OCI-LY7 (cell line): ENCODE data around the gene VEPH1. TPM values are rescaled to one million over a fixed set of nuclear protein-coding genes. Genes with fewer than 3 reads are reported as not detected.

Experiments used
- BruUV-seq: library from RNA; stranded (reverse); fragments of 400-500 nt; replicated peaks from 2 replicates; lab custom pipeline; 2021; lab: Mats Ljungman, UMichigan
- CTCF ChIA-PET: fragments of 300-600 bp; sonication (Branson Sonifier 250); formaldehyde crosslinking; loops from one replicate; lab custom pipeline; 2022; ENCODE audit warnings: antibody characterized with exemption; ENCODE audit not compliant: unreplicated experiment; lab: Charles Lee
- POLR2A ChIA-PET: fragments of 300-600 bp; sonication (Branson Sonifier 250); formaldehyde crosslinking; loops from one replicate; lab custom pipeline; 2022; ENCODE audit warnings: antibody characterized with exemption; lab: Charles Lee
- DNase-seq: peaks from one replicate; pipeline ENCODE4 v3.0.0-alpha.2; 2015; ENCODE audit warnings: low spot score
- H2AFZ ChIP-seq: fragments of 200-600 bp; sonication (generic), shearing (Covaris generic); 2 replicates; pipeline ENCODE4 v1.6.1; 2014; ENCODE audit warnings: mild to moderate bottlenecking, antibody characterized with exemption, low read length, moderate library complexity
- H3K27ac ChIP-seq: fragments of 200-600 bp; sonication (generic); 2 replicates; pipeline ENCODE4 v1.5.1; 2014; ENCODE audit warnings: mixed run types, low read depth, mild to moderate bottlenecking, moderate library complexity, low read length, inconsistent platforms; ENCODE audit not compliant: poor library complexity, severe bottlenecking
- H3K36me3 ChIP-seq: fragments of 200-600 bp; sonication (generic); 2 replicates; pipeline ENCODE4 v1.6.1; 2014; ENCODE audit warnings: mild to moderate bottlenecking, antibody characterized with exemption, low read length, moderate library complexity, mixed read lengths; ENCODE audit not compliant: insufficient read depth
- H3K4me1 ChIP-seq: fragments of 200-600 bp; sonication (generic); 2 replicates; pipeline ENCODE4 v1.5.1; 2014; ENCODE audit warnings: mild to moderate bottlenecking, low read length; ENCODE audit not compliant: insufficient read depth, poor library complexity, severe bottlenecking
- H3K4me2 ChIP-seq: fragments of 200-600 bp; sonication (generic); 2 replicates; pipeline ENCODE4 v1.6.1; 2014; ENCODE audit warnings: mild to moderate bottlenecking, low read length
- H3K4me3 ChIP-seq: fragments of 200-600 bp; sonication (generic); 2 replicates; pipeline ENCODE4 v1.5.1; 2014; ENCODE audit warnings: mild to moderate bottlenecking, low read depth, low read length; ENCODE audit not compliant: poor library complexity, severe bottlenecking
- H3K79me2 ChIP-seq: fragments of 200-600 bp; sonication (generic); 2 replicates; pipeline ENCODE4 v1.6.1; 2016; ENCODE audit warnings: low read depth, mild to moderate bottlenecking, low read length, moderate library complexity, mixed read lengths; ENCODE audit not compliant: insufficient read depth
- H3K9me2 ChIP-seq: fragments of 200-600 bp; sonication (generic); 2 replicates; pipeline ENCODE4 v1.6.1; 2016; ENCODE audit warnings: mild to moderate bottlenecking, low read length, mixed read lengths; ENCODE audit not compliant: insufficient read depth
- H3K9me3 ChIP-seq: fragments of 200-600 bp; sonication (generic); 2 replicates; pipeline ENCODE4 v1.6.1; 2014; ENCODE audit warnings: mild to moderate bottlenecking, mixed run types, low read length, mixed read lengths
- H4K20me1 ChIP-seq: fragments of 200-600 bp; sonication (generic); 2 replicates; pipeline ENCODE4 v1.6.1; 2014; ENCODE audit warnings: mild to moderate bottlenecking, antibody characterized with exemption, low read length, moderate library complexity, mixed read lengths; ENCODE audit not compliant: insufficient read depth
- CTCF ChIP-seq: fragments of 200-600 bp; sonication (generic); conservative IDR thresholded peaks from 2 replicates; pipeline ENCODE4 v1.5.1; 2014; ENCODE audit warnings: mild to moderate bottlenecking, antibody characterized with exemption, low read length, moderate library complexity, mixed read lengths
- EZH2phosphoT487 ChIP-seq: fragments of 200-600 bp; sonication (generic); IDR thresholded peaks from 2 replicates; pipeline ENCODE4 v1.6.1; 2018; ENCODE audit warnings: low read depth, borderline replicate concordance, mild to moderate bottlenecking, mixed run types, antibody characterized with exemption, low read length, moderate library complexity, mixed read lengths
- intact Hi-C: fragments of 100-400 bp; cut with micrococcal nuclease; formaldehyde crosslinking; loops from one replicate; pipeline ENCODE4 v1.10.0; 2022; ENCODE audit not compliant: unreplicated experiment
- total RNA-seq, 2 experiments: library from RNA; depleted of rRNA in 1 of 2; stranded (reverse); fragments of >200 nt in 1 of 2; shearing (Covaris generic) in 1 of 2; gene quantifications; 2 replicates each; pipeline ENCODE4 v1.2.3, GENCODE V29; 2014 to 2022

VEPH1 gene
- total RNA-seq, 2 experiments from 2014 or later = not detected

- CTCF ChIA-PET = no interaction called here
- no peak overlapping the region for H2AFZ ChIP-seq
- no TSS peak for BruUV-seq
- no peaks in the 10 kb centered on the region for H3K9me3 ChIP-seq
- no peak for DNase-seq
- POLR2A ChIA-PET = interaction anchor here (0.6 kb wide), 2 partner anchors 55 to 364 kb away, joined by 3 read pairs; no protein-coding TSS in a partner anchor
- no peaks in the 10 kb centered on the region for H3K4me1 ChIP-seq
- intact Hi-C loops = no loop called here
- H4K20me1 ChIP-seq = no peaks in the 10 kb centered on the region
- no peak overlapping the region for H3K4me2 ChIP-seq
- no peak overlapping the region for H3K4me3 ChIP-seq
- no peaks in the 10 kb centered on the region for H3K9me2 ChIP-seq
- H3K36me3 ChIP-seq = no peaks in the 10 kb centered on the region
- TF ChIP-seq CTCF = no peak
- no peak overlapping the region for H3K27ac ChIP-seq
- no peaks in the 10 kb centered on the region for H3K79me2 ChIP-seq
Measured at GRCh38 chr3:157376603-157377300, 126.5 kb downstream of the VEPH1 start.

- CTCF ChIA-PET = no interaction called here
- no peak overlapping the region for H3K4me3 ChIP-seq
- DNase-seq = no peak
- no peak overlapping the region for H2AFZ ChIP-seq
- no peaks in the 10 kb centered on the region for H3K79me2 ChIP-seq
- POLR2A ChIA-PET = no interaction called here
- no peak for TF ChIP-seq EZH2phosphoT487
- no peaks in the 10 kb centered on the region for H3K9me3 ChIP-seq
- H3K4me2 ChIP-seq = no peak overlapping the region
- no peaks in the 10 kb centered on the region for H3K9me2 ChIP-seq
- H3K4me1 ChIP-seq = no peaks in the 10 kb centered on the region
- no peak overlapping the region for H3K27ac ChIP-seq
- H3K36me3 ChIP-seq = no peaks in the 10 kb centered on the region
- intact Hi-C loops = no loop called here
- BruUV-seq = no TSS peak
- no peaks in the 10 kb centered on the region for H4K20me1 ChIP-seq
Measured at GRCh38 chr3:157375342-157375986, 127.8 kb downstream of the VEPH1 start.

GRCh38 chr3:157374933-157375332, 128.3 kb downstream of the VEPH1 start:
- H3K36me3 ChIP-seq = no peaks in the 10 kb centered on the region
- no peak for TF ChIP-seq EZH2phosphoT487
- TF ChIP-seq CTCF = no peak
- H2AFZ ChIP-seq = no peak overlapping the region
- POLR2A ChIA-PET = no interaction called here
- intact Hi-C loops = no loop called here
- H3K79me2 ChIP-seq = no peaks in the 10 kb centered on the region
- no peak overlapping the region for H3K4me3 ChIP-seq
- no peaks in the 10 kb centered on the region for H3K9me2 ChIP-seq
- no peak overlapping the region for H3K4me2 ChIP-seq
- no peak overlapping the region for H3K27ac ChIP-seq
- CTCF ChIA-PET = no interaction called here
- H3K4me1 ChIP-seq = no peaks in the 10 kb centered on the region
- no peak for DNase-seq
- no peaks in the 10 kb centered on the region for H3K9me3 ChIP-seq
- H4K20me1 ChIP-seq = no peaks in the 10 kb centered on the region
- no TSS peak for BruUV-seq
